ENCODE measurements around the gene EFNA5. TPM values are rescaled to one million over a fixed set of nuclear protein-coding genes. Genes with fewer than 3 reads are reported as not detected.

The EFNA5 gene
- total and polyA plus RNA-seq, 2 of the 13 experiments (the other 11 are each of a cell fraction or from before 2014, with no cell fraction given), result not detected

GRCh38 chr5:107373549-107374263 is 297.0 kb downstream of the EFNA5 start:
- ATAC-seq, result no peak
- 28% methylated on average over 9 of the region's 9 CpGs for WGBS (ENCODE audit: low lambda C conversion rate)
- POLR2A ChIA-PET, result no interaction called here

More at GRCh38 chr5:107373549-107374263, 297.0 kb downstream of the EFNA5 start:
- H3K27me3 ChIP-seq (ENCODE audit: control insufficient read depth in 1 of 2, insufficient read depth in 2 of 2, low read length in 2 of 2), result no peaks in the 10 kb centered on the region
- no peaks in the 10 kb centered on the region for H3K4me1 ChIP-seq (ENCODE audit: insufficient read depth, low read length)
- H3K4me3 ChIP-seq (replicated peaks in 1 of 3; ENCODE audit: insufficient read depth in 1 of 3, low read depth in 2 of 3, low read length in 3 of 3), result no peak overlapping the region
- no peaks in the 10 kb centered on the region for H3K9me3 ChIP-seq (ENCODE audit: low read length)
- no peaks in the 10 kb centered on the region for H3K36me3 ChIP-seq (replicated peaks in 1 of 2; ENCODE audit: control insufficient read depth in 1 of 2, insufficient read depth in 2 of 2, low read length in 2 of 2)
- H2AFZ ChIP-seq (ENCODE audit: low read length), result no peak overlapping the region
- H3K9ac ChIP-seq (ENCODE audit: insufficient read depth, low read depth, low read length), result no peak overlapping the region
- no peaks in the 10 kb centered on the region for H4K20me1 ChIP-seq (ENCODE audit: insufficient read depth, low read length)
- no peaks in the 10 kb centered on the region for H3K79me2 ChIP-seq (ENCODE audit: insufficient read depth, low read length)
- DNase-seq (ENCODE audit: low spot score), result no peak
- FAIRE-seq, result no peak
- no peak overlapping the region for H3K27ac ChIP-seq (ENCODE audit: extremely low read length, insufficient read depth, low read length)
- intact Hi-C loops (cut with micrococcal nuclease; ENCODE audit: unreplicated experiment) (no loop called here), in situ Hi-C loops (cut with HindIII; ENCODE audit: extremely low pct_ligation_motif_present, low pct_unique_long_range_greater_than_20kb) (no loop called here)
- no peak for TF ChIP-seq PLSCR1 (CRISPR knock-in tag; IDR thresholded peaks at IDR 0.05; ENCODE audit: borderline replicate concordance)
- TF ChIP-seq WIZ (CRISPR knock-in tag; IDR thresholded peaks at IDR 0.05), result no peak
- TF ChIP-seq CBX5 (CRISPR knock-in tag; IDR thresholded peaks at IDR 0.05; ENCODE audit: borderline replicate concordance), result no peak
- no peak for TF ChIP-seq HBP1 (CRISPR knock-in tag; IDR thresholded peaks at IDR 0.05; ENCODE audit: low read depth)
- TF ChIP-seq AHDC1 (CRISPR knock-in tag; IDR thresholded peaks at IDR 0.05; ENCODE audit: borderline replicate concordance), result no peak
- no TSS peak for BruUV-seq (replicated peaks)
- CTCF ChIA-PET (ENCODE audit: low intra/inter-chr PET ratio, low total read pairs), result no interaction called here
- H3K4me2 ChIP-seq (ENCODE audit: low read depth, low read length), result no peak overlapping the region

Data from HepG2 (cell line).